HG02840 (cell line): ENCODE data around the gene BANP.
A peak's percentile ranks its signal among the peaks of the same experiment; 100 is the strongest.

Experiments used
- ATAC-seq: cut with Tn5 transposase; IDR thresholded peaks from one replicate; pipeline ENCODE4 v1.9.1; 2021; ENCODE audit warnings: mild to moderate bottlenecking, moderate library complexity, moderate number of reproducible peaks; ENCODE audit not compliant: unreplicated experiment, low FRiP score

The BANP gene

DNA sequence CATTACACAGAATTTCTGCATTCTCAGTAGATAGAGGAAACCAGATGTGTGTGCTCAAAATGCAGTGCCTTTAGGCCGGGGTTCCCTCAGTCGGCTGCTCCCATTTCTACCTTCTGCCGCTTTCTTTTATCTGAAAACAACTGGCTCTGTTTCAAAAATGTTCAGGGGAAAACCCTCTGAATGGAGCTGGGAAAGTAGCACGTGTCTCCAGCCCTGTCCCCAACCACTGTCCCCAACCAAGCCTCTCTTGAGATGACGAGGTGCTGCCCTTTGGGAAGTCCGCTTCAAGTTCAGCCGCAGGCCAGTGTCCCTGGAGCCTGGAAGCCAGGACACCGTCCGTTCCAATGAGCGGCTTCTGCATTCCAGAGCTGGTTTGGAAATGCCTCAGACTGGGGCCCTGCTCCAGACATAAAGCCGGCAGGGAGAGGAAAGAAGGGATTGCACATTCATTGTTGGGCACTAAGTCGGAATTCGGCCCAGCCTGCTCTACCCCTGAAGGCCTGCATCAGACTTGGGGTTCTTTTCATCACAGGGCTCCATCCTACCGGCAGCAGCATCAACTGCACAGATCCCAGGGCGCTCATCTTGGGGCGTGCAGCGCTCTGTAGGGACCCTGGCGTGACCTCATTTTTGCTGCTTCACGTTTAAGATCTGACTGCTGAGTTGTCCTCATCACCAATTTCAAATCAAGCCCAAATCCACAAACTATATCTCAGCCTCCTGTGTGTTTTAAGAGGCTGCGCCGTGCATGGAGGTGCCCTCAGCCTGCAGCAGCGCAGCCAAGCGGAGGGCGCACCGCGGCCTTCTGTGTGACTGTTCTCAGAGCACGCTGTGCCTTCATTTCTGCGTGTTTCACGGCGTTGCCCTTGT, 111.3 kb downstream of the BANP start:
- ATAC-seq, result no peak

DNA sequence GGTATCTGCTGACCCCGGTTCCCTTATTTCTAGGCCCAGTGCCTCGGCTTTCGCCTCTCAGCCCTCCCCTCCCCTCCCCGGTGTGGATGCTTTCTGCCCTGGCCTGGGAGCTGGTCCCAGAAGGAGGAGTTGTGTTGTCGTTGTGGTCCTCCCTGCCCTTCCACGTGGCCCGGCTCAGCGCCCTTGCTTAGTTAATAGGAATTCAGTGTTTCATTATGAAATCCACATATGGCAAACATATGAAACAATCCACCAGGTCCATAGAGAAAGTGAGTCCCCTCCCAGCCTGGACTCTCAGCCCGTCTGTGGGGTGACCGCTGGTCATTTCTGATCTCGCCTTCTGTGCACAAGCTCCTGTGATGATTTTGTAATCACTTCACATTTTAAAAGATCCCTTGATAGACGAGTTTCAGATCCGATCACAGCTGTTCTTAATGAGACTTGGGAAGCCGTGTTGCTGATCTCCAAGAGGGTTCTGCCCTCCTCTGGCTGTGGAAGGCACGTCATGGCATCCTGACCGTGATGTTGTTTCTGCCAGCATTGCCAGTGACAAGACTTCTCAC, 112.1 kb downstream of the BANP start:
- ATAC-seq, result no peak

DNA sequence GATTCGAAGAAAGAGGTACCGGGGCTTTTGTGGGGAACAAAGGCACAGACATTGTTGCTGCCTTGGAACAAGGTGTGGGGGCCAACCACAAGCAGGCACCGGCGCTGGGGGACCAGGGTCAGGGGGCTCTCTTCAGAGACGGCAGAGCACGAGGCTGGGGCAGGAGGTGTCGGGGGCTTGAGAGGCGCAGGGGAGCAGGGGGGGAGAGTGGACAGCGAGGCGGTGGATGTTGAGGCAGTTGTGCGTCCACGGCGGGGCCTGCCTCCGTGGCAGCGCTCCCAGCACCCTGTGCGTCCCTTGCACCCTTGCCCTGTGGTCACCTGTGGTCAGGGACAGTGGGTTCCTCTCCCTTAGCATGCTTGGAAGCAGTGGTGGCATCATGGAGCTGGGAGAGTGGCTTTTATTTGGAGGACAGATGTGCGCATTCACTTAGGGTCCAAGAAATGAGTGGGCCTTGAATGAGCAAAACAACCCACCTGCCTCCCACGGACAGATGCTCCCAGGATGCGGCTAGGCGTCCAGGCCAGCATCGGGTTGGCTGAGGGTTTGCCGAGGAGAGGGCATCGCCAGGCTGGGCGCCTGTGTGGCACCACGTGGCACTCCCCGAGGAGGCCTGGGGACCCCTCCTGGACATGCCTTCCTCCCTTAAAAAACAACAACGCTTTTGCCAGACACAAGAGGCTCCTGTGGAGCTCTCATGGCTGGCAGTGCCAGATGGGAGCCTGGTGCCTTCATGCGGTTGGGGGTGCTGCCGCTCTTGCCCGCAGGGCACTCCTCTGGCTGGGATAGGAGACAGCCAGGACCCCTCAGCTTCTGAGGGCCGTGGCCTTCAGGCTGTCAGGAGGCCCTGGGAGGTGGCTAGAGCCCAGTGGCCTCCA, 113.0 kb downstream of the BANP start:
- ATAC-seq, result no peak

DNA sequence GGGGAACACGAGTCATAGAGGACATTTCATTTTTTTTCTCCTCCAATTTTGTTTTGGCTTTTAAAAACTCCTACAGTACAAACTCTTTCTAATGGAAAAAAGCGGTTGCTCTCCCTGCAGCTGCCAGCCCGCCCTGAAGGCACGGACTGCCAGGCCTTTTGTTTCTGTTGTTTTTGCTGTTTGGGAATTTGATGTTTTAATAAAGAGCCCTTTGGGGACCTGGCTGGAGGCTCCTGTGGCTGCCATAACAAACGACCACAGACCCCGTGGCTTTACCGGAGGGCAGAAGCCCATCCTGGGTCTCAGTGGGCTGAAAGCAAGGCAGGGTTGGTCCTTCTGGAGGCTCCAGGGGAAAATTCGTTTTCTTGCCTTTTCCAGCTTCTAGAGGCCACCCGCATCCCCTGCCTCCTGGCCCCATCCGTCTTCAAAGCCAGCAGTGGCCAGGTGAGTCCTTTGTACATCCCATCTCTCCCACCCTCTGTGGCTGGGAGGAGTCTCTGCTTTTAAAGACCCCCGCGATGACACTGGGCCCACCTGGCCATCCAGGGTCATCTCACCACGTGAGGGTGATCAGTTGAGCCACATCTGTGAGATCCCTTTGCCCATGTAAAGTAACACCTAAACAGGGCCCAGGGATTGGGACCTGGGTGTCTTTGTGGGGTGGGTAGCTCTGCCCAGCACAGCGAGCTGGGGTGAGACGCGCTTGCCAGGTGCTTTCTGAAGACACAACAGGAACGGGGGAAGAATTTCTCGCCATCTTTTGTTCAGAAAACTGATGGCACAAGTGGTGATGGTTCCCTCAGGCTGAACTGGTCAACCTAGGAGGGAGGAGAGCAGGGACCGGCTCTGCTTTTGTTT, 113.9 kb downstream of the BANP start:
- no peak for ATAC-seq

DNA sequence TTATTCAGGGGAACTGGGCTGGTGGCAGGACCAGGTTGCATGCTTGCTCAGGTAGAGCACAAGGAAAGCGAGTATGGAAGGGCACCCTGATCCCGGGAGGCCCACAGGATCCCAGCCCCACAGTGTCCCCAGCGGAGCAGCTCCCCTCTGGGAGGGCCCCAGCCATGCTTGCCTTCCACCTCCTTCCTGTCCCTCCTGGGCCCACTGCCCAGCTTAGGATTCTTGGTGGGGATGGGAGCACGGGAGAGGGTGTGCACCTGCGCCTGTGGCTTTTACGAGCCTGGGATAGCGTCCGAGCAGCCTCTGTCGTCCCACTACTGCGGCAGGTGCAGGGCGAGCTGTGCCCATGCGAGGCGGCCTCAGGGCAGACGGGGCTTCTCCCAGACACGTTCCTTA, 114.5 kb downstream of the BANP start:
- no peak for ATAC-seq

DNA sequence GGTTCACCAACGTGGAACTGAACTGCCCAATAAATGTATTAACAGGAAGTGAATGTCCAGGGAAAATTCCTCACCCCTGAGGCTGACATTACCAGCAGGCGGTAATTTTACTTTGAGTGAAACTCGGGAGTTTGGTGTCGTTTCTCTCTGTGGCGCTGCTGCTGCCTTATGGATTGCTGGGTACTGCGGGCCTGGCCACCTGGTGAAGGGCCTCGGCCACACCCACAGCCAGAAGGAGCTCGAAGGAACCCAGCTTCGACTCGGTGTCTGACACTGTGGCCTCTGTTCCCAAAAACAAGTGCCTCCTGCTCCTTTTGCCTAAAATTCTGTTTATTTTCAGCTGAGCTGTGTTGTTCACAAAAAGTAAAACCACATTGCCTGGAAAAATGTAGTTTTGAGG, 115.0 kb downstream of the BANP start:
- ATAC-seq, result no peak

DNA sequence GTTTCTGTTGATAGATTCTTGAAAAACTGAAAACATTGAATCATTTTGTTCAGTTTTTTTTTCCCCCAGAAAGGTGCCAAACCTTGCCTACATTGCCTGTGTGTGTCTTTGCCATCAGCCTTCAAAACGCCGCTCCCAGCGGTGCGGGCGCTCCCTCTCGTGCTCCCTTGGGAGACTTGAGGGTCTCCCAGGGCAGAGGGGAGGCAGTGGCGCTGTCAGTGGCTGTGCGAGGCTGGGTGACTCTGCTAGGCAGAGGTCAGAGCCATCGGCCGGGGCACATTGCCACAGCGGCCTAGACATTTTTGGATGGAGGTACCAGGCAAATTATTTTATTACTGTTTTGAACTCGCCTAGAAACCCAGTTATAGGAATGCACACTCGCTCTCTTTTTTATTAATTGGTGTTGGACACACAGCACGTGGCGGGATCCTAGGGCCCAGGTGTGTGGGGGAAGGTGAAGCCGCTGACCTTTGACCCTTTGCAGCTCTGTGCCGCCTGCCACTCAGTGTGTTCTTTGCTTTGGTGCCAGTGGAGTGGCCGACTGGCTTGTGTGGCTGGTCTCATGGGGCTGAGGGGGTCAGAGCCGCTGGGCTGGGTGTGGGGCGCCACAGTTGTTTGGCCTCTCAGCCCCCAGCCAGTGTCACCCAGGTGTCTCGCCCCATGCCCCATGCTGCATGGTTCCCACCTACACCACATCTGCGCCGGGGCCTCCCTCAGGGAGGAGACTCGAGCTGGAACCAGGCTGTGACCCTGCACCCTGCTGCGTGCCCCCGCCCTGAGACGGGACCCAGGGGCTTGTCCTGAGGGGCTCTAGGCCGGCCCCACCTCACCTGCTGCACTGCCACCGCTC, 115.7 kb downstream of the BANP start:
- no peak for ATAC-seq

DNA sequence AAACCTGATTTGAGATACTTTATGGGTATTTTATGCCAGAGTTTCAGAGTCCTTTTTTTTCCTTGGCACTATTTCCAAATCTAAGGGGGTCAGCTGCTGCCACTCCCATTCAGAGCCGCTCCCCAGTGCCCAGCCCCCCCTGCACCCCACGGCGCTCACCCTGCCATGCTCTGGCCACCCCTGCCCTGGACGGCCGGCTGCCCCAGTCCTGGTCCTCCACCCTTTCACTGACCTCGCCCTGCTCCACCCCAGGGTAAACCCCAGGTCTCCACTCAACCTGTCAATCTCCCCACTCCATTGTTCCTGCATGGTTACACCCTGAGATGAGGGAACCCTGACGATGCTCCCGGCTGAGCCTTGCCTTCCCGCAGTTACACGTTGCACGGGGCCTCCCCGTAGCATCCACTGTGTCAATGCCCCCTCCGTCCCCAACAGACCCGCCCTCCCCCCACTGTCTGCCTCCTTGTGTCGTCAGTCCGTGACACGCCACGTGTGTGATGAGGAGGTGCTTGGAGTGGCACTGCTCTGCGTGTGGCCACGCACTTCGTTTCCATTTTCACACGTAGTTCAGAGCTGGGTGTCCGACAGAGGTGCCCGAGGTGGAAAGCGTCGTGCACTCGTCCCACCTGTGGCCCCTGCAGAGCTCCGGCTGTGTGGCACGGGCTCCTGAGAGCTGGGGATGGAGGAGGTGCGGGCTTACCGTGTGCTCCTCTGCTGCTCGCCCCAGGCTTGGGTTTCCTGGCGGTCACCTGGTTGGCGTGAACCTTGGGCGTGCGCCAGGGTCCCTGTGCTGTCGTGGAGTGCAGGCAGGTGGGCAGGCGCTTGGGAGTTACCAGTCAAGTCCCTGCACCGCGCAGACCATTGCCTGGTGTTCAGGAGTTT, 116.5 kb downstream of the BANP start:
- ATAC-seq, result no peak

DNA sequence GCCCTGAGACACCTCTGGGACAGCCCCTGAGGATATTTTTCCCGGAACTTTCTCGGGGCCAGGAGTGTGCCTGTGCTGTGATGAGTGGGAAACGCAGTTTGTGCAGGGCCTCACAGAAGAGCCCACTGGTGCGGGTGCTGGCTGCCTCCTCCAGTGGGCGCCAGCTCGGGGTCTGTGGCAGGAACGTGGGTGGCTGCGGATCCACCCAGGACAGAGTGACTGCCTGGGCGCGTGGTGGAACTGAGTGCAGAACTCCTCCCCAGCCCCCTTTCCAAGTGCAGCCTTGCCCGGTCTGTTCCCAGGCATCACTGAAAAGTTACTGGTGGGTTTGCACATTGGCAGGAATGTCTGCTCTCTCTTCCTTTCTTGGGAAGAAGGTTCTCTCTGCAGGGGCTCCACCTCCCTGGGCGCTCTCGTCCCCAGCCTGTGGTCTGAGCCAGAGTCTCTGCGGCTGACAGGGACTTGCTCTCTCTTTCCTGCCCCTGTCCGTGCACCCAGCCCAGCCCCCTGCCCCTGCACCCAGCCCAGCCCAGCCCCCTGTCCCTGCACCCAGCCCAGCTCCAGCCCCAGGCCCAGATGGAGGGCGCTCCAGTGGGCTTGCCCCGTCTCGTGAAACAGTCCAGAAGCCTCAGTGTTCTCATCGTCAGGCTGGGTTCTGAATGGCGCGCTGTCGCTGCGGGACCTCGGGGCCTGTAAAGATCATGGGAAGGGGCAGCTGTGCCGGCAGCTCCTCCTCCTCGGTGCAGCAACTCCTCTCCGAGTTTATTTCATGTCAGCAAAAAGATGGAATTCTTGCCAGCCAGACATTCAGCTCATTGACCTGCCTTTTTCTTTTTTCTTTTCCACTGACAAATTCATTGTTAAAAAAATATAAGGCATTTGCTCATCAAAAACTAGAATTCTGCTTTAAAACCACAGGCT, 117.5 kb downstream of the BANP start:
- ATAC-seq, result no peak

DNA sequence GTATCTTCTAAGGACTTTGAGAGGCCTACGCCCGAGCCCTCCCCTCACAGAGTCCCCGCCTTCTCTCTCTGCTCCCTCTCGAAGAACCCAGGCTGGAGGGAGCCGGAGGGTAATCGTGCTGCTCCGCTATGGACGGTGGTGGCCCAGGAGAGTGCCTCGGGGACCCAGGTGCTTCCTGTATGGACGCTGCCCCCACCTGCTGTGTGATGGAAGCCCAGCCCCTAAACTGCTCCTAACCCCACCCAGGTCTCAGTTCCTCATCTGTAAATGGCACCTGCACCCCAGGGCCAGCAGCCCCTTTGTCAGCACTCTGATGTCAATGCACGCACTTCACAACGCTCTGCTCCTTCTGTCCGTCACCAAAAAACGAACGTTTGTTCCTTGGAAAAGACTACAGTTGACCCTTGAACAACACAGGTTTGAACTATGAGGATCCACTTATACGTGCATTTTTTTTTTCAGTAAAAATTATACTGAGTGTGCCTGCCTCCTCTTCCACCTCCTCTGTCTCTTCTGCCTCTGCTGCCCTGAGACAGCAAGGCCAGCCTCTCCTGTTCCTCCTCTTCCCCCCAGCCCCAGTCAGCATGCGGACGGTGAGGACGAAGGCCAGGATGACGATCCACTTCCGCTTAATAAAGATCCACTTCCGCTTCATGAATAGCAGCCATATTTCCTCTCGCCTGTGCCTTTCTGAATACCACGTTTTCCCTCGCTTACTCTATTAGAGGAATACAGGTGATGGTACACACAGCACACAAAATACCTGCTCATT, 118.3 kb downstream of the BANP start:
- peak; percentile 72 for ATAC-seq

DNA sequence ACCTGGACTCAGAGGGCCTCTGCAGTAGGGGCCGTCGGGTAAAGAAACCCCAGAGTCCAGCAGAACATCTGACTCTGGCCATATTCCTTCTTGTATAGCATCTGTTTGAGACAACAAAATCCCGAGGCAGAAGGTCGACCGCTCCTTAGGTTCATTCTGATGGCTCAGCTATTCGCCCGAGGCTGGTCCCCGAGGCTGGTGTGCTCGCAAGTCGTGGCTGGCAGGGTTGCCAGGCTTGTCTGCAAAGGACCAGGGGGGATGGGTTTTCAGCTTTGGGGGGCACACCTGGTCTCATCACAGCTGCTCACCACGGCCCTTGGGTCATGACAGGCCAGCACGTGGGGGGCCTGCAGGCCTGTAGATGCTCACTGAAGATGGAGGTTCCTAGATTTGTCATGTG, 119.1 kb downstream of the BANP start:
- ATAC-seq, result no peak

DNA sequence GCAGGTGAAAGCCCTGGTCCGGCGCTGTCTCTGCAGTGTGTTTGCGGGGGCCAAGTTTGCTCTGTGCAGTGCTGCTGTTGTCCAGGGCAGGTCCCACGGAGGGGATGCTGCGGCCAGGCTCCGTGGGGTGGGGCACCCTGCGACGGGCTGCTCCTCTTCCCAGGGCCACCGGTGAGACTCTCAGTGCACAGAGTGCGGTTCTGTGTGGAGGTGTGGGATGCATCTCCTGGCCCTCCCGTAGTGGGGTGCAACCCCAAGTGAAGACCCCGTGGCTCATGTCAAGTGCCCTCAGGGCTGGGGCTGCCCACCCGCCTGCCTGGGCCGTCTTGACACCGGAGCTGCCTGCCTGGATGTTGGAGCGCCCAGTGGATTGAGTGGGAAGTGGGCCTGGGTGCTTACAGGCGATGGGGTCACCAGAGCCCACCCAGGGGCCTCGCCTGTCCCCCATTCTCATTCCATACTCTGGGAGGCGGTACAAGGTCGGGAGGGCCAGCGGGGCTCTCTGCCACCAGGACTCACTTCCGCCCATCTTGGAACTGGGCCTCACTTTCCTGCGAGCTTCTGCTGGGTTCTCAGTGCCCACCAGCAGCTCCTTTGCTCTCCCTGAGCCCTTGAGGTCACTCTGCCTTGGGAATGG, 119.9 kb downstream of the BANP start:
- no peak for ATAC-seq

DNA sequence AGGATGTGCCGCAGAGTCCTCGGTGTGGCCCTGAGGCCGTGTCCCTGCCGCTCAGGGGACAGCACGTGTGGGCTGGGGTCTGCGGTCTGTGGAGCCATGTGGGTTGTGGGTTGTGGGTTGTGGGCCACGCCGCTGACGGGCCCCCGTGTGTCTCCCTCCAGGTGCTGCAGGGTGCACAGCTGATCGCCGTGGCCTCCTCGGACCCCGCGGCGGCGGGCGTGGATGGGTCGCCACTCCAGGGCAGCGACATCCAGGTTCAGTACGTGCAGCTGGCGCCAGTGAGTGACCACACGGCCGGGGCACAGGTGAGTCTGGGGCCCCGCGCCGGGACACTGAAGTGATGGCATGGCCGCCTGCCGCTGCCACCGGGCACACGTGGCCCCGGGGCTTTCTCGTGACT, 120.7 kb downstream of the BANP start:
- no peak for ATAC-seq

DNA sequence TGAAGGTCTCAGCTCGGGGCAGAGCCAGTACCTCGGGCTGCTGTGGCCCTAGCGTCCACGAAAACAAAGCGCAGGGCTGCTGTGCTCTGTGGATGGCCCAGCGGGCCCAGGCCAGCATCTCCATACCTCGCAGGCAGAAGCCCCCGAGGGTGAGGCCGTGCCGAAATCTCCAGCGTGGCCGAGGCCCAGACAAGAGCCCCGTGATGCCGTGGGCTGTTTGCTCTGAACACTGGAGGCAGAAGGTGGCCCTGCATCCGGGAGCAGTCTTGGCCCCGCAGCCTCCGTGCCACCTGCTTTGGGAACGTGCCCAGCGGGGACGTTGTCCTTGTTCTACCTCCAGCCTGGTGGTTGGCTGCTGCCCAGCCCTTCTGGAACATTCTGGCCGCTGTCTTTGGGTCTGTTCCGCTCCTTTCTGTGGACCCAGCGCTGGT, 121.4 kb downstream of the BANP start:
- no peak for ATAC-seq

DNA sequence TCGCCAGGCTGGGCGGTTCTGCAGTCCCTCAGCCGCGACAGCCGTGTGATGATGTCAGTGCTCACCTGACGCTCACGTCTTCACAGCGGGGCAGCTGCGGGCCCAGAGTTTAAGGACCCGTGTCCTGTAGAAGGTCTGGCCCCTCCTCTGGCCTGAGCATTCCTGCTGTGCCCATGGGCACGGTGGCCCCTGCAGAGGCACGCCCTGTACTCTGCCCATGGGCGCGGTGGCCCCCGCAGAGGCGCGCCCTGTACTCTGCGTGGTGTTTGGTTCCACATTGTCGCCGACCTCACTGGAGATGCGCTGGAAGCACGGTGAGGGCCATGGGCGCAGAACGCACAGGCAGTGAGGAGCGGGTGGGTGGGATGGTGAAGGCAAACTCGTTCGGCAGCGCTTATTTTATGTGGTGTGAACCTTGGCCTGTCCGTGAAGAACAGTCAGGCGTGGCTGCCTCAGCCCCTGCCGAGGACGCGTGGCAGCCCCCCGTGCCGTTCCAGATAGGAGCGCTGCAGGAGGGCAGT, 122.0 kb downstream of the BANP start:
- ATAC-seq, result no peak

DNA sequence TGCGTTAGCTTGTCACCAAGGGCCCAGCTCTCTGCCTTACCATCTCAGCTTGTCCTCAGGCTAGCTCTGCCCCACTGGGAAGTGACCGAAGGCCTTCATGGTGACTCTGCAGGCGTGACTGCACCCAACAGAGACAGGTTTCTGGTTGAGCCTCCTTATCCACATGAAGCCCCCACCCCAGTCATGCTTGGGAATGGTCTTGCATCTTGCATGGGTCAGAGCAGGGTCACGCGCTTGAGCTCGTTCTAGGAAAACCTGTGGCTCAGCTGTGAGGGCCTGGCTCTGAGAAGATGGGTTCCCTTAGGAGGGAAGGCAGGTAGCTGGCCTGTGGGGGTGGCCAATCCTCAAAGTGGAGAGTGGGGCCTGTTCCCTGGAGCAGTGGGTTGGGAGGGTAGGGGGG, 122.8 kb downstream of the BANP start:
- no peak for ATAC-seq
